Lower leg skin (tissue), 3 donors: ENCODE results near the gene ARFGAP3.

Experiments used
- POLR2A ChIP-seq, 2 donors: fragments of 450-650 bp; IDR thresholded peaks; one replicate each; pipeline ENCODE4 v1.6.1; 2016 to 2017; ENCODE audit warnings: antibody characterized with exemption in 2 of 2, mild to moderate bottlenecking in 1 of 2, moderate library complexity in 1 of 2
- TF ChIP-seq, protein P1 (sequence below), 3 donors: fragments of 450-650 bp; IDR thresholded peaks; one replicate each; pipeline ENCODE4 v1.5.1; 2016; ENCODE audit warnings: antibody characterized with exemption in 3 of 3, mild to moderate bottlenecking in 3 of 3, moderate library complexity in 2 of 3

DNA sequence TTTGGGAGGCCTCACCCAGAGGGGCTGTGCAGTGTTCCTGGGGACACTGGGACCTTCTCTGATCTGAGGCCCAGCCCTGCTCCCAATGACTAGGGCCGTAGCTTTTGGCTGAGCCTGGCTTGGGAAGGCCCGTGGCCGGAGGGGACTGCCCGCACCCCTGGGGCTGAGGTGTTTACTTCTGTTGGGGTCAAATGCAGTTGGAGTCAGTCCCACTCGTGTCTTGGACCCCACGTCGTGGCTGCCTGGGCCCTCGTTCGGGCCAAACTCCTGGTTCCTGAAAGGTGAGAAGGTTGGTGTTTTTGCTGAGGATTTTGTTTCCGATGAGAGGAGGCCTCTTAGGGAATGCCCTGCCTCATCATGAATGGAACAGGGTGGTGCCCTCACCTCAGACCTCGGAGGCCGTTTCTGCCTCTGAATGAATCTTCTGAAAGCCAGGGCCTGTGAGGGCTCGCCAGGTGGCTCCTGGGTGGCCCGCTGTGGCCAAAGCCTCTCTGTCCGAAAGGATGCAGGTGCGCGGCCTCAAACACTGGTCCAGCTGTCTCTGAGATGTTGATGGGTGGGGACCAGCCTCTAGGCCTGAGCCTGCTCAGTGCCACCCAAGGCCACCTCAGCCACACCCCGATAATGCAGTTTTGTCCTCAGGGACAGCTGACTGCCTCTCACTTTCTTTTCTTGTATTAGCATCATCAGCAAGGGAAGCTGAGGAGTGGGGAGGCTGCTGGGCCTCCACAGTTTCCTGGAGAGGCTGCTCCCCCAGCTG is 96.1 kb downstream of the ARFGAP3 start:
- TF ChIP-seq, protein P1, sequence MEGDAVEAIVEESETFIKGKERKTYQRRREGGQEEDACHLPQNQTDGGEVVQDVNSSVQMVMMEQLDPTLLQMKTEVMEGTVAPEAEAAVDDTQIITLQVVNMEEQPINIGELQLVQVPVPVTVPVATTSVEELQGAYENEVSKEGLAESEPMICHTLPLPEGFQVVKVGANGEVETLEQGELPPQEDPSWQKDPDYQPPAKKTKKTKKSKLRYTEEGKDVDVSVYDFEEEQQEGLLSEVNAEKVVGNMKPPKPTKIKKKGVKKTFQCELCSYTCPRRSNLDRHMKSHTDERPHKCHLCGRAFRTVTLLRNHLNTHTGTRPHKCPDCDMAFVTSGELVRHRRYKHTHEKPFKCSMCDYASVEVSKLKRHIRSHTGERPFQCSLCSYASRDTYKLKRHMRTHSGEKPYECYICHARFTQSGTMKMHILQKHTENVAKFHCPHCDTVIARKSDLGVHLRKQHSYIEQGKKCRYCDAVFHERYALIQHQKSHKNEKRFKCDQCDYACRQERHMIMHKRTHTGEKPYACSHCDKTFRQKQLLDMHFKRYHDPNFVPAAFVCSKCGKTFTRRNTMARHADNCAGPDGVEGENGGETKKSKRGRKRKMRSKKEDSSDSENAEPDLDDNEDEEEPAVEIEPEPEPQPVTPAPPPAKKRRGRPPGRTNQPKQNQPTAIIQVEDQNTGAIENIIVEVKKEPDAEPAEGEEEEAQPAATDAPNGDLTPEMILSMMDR (IDR thresholded peaks at IDR 0.05): no peak
- TF ChIP-seq POLR2A (IDR thresholded peaks at IDR 0.05): no peak
